ENCODE results near the gene NACAD.

The NACAD gene

DNA sequence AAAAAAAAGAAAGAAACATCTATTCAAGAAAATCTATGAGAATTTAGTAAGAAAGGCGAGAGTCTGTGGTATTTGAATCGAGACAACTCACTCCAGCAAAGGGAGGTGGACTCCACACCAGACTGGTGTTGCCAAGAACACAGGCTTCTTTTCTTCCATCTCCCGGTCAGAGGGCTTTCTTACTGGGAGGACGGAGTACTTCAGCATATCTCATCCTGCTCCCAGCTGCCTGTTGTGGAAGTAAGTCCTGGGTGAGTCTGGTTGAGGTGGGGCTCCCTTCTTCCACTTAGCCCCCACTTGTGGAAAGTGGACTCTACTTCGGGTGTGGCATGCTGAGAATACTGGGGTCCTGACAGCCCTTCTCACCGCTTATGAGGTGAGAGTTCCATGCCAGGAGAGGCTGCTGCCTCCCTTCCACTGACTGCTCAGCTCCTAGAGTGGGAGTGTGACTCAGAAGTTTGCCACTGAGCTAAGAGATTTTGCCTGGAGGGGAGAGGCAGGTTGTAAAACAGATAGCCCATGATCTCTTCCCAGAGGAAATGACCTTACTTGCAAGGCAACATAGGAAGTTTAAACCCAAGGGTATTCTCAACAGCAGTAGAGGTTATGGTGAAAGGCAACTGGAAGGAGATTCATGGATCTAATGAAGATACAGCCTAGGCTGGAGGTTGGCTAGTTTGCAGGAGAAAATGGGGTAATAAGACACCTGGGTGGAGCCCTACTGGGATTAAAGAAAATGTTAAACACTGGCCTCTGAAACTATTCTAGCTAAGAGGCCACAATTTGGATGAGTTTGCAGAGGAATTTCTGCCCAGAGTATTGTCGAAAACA lies 3.5 kb upstream of the NACAD start:
- DNase-seq, result no peak

DNA sequence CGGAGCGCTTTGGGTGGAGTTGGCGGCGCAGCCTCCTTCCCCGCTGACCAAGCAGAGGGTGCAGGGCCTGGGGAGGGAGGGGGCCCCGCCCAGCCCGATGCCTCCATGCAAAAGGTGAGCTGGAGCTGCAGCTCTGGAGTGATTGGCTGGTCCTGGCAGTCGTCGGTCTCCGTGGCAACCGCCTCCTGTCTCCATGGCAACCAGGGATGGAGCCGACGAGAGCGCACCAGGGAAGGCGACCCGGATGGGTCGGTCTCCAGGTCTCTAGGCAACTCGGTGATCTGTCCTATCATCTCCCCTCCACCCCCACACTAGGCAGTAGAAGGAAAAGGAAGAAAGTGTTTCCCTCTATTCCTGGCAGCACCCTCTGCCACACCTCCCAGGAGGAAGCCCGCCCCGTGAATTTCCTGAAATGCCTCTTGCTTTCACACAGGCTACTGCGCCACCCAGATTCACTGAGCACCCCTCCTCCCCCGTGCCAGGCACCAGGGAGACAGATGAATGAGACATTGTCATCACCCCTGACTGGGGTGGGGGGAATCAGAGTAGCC lies 647 bp upstream of the NACAD start:
- peak; percentile 9 to 16 for DNase-seq

DNA sequence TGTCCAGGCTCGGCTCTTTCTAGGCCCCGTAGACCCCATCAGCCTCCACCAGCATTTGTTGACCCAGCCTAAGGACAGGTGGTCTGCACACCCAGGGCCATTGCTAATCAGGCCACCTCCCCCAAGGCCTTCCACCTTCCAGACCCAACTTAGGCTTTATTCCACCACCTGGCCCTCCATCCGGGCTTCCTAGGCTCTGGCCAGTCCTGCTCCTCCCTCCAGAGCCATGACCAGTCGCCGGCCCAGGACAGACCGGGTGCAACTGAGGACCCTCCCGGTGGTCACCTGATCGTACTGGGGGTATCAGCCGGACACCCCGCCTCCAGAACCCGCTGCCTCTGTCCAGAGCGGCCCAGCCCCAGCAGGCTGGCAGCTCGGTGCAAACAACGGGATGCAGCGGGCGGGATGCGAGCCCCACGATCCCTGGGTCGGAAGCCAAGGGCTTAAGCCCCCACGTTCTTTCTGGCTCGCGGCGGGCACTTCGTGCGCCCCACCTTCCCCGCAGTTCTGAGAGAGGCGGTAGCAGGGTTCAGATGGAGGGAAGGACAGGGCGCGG lies 545 bp downstream of the NACAD start:
- no peak for DNase-seq

DNA sequence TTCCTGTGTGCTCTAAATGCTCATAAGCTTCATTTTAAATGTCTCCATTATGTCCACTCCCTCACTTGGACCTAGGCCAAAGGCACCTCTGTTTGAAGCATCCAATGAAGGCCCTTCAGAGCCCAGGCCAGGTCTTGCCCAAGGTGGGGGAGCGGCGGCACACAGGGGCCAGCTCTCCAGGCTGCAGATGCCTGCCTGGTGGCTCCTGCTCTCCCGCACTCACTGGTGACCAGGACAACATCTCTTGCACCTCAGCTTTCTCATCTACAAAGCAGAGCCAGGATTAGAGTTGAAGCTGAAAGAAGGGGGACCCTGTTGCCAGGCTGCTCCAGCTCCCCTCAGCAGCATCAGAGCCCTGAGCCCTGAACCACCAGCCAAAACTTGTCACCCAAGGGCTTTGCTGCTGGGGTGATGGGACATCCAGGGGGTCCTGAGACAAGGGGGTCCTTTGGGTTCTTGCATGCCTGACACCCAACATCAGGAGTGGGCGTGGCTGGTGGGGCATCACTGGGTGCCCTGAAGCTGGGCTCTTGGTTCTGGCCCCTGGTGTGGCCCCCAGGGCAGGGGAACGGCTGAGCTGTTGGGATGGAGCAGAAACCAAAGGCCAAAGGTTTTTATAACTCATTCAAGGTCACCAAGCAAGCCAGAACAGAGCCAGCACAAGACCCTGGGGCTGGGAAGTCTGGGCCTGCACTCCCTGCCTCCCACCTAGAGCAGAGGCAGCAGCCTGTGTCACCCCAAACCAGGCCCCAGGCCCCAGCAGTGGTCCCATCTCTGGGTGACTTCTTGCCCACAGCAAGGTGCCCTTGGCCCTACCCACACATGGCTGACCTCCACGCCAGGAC lies 1.2 kb downstream of the NACAD start:
- DNase-seq, result no peak

DNA sequence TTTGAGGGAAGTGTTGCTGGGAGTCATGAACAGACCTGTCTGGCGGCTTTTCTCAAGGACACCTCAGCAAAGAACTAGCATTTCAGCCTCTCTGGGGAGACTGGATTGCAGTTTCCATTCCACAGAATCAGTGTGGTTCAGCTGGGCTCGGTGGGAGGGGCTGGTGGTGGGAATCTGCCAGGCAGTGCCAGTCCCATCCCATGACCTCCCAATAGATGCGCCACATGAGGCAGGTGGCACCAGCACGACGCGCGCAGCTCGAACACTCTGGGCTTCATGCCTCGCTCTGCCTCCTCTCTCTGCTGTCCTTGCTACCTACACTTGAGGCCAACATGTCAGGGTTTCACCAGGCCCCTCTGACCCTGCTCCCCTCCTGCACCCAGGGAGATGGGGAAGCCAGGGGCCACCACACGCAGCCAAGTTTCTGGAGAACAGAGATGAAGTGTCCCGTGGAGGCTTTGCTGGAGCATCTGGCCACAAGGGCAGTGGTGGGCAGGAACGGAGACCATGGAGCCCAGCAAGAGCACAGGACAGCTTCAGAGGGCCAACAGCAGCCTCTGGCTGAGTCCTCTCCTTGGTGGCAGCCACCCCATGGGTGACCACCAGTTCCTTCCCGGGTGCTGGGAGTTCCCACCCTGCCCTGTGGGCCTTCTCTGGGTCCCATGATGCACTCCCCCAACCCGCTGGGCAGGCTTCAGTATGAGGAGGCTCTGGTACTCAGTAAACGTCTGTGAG lies 2.3 kb downstream of the NACAD start:
- DNase-seq, result no peak

DNA sequence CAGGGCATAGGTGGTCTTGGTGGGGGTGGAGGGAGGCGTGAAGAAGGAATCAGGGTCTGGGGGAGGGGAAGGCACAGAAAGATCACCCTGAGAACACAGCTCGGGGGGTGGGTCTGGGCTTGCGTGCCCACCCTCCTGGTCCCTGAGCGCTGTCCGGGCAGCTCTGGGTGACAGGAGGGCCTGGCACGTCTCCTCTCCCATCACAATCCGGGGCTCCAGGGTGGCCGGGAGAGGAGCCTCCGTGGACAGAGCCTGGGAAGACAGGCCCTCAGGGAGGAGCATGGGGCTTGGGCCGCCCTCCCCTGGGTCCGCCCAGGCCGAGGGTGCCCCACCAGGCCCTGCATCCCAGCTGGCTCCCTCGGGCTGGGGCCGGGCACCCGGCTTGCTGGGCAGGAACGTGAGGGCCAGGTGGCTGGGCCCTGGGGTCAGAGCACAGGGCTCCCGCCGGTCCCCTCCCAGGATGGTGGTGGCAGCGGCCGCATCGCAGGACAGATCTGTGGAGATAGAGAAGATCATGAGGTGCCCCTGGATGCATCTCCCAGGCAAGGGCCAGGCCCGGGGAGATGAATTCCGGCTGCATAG lies 3.1 kb downstream of the NACAD start:
- no peak for DNase-seq

DNA sequence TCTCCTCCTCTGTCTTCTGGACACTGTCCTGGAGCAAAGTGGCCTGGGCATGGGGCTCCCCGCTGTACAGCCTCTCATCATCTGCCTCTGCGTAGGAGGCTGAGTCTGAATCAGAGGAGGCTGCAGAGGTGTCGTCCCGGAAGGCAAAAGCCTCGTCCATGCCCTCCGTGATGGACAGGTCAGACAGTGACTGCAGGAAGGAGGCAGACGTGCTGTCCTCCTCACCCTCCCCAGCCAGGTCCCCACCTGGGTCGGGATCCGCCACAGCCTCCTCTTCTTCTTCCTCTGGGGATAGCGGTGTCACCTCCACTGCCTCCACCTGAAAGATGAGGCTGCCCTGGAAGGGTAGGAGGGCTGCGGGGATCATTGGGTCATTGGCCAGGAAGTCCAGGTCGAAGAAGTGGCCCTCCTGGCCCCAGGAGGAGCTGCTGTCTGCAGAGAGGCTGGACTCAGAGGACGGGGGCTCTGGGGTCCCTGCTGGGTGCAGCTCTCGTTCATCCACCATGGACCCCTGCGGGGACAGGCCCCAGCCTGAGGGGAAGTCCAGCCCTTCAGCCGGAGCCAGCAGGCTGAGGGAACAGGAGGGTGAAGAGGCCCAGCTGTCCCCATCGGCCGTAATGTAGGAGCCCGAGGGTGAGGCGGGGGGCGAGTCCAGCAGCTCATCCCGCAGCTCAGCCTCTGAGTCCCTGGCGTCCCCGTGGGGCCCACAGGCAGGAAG lies 3.7 kb downstream of the NACAD start:
- DNase-seq, result no peak

DNA sequence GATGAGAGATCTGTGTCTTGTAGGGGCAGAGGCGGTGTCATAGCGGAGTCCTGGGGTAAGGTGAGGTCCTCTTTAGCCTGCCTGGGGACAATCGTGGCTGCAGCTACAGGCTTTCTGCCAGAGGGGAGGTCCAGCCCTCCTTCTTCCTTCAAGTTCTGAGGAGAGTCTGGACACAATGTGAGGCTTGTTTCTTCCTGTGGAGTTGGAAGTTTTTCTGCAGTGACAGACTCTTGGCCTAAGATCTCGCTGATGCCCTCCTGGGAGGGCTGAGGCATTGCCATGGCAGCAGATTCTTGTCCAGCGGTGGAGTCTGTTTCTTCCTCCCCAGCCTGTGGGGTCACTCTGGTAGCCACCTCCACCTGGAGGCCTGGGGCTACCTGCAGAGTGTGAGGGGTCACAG lies 4.4 kb downstream of the NACAD start:
- DNase-seq, result no peak

DNA sequence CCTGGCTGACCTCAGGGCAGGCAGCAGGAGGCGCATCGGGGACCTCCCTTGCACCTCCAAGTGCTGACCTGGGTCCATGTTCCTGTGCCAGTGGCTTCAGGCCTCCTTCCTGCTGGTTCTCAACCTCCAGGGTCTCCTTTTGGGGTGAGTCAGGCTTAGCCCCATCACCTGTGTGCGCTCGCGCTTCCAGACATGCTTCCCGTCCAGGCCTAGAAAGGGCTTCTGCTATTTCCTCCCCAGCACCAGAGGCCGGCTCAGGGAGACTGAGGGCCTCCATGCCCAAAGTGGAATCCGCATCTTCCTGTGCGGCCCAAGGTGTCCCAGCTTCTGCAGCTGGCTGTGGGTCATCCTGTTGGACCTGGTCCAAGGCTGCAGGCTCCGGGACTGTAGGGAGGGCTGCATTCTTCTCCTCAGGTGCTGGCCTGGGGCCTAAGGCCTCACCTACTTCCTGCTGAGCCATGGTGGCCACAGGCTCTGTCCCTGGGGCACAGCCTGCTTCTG lies 5.9 kb downstream of the NACAD start:
- no peak for DNase-seq

DNA sequence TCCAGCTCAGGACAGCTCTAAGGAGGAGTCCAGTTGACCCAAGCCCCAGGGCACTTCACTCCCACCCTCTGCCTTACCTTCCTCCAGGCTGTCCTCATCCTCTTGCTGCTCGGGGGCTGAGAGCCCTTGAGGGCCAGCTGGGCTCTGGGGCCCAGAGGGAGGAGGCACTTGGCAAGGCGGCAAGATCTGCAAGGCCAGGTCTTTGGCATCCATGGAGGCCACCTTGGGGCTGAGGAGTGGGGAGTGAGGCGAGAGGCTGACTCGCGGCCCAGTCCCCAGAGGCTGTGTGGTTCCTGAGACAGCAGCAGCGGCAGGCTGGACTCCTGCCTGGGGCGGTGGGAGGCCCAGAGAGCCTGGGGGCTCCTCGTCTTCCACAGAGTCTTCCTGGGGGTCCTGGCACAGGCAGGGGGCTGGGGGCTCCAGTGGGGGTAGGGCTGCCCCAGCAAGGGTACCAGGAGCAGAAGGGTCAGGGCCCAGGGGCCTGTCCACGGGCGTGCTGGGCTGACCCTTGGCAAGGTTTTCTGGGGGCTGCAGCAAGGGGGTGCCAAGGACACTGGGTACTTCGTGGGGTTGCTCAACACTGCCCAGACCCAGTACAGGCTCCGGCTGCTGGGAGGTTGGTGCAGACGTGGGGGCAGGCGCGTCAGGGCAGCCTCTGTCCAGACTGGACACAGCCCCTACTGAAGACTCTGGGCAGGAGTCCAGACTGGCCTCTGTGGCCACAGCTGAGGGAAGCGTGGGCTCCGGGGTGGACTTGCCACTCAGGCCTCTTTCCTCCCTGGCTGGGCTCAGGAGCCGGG lies 6.5 kb downstream of the NACAD start:
- DNase-seq, result no peak

DNA sequence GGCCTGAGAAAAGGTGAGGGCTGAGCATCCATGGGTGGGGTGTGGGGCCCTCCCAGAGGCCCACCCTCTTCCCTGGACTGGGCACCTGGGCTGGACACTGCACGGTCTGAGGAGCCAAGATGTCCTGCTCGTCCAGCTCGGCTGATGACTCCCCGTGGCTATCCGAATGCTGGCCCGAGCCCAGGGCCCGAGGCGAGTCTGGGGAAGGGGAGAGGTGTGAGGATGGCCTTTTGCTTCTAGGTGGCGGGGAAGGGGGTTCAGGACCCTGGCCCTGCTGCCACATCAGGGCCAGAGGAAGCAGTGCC lies 7.1 kb downstream of the NACAD start:
- no peak for DNase-seq

DNA sequence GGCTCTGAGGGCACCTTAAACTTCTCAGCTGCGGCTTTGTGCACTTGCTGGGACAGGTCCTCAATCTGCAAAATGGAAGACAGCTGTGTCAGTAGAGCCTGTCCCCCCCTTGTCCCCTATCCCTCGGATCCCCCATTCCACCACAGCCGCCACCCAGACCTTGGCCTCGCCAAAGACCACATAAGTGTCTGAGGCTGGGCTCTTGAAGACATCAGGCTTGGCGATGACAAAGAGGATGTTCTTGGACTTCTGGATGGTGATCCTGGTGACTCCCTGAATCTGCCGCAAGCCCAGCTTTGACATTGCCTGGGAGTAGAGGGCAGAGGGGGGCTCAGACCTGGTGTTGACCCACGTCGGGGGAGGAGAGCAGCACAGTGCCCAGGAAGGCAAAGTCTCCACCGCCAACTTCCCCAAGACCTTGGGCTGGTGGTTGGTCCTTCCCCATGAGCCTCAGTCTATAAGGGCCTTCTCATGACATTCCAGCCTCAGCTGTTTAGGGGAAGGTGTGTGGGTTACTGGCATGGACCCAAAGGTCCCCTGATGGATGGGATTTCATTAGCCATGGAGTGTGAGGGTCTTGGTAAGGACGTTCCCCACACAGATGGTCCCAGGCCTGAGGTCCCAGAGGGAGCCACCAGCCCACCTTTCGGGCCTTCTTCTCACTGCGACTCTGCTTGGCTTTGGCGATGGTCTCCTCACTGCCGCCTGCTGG lies 7.7 kb downstream of the NACAD start:
- DNase-seq, result no peak

DNA sequence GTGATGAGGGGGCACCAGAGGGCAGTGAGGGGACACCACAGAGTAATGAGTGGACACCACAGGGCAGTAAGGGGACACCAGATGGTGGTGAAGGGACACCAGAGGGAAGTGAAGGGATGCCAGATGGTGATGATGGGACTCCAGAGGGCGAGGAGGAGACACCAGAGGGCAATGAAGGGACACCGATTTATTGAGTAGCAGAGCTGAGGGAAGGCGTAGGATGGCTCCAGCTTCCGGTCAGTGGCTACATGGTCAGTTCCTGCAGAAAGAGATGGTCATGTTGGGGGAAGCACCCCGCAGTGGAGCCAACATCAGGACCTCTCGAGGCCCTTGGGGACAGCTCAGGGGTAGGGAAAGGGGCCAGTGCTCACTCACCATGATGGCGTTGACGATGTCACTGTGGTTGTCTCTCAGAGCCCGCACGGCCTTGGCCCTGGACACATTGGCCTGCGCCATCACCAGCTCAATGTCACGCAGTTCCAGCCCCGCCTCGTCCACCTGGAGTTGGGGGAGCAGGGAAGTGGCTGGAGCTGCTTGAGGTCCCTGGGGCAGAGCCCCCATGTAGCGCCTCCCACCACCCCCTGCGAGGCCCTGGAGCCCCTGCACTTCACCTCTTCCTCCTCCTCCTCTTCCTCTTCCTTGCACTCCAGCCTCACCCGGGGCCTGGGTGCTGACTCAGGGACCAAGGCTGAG lies 8.4 kb downstream of the NACAD start:
- no peak for DNase-seq

DNA sequence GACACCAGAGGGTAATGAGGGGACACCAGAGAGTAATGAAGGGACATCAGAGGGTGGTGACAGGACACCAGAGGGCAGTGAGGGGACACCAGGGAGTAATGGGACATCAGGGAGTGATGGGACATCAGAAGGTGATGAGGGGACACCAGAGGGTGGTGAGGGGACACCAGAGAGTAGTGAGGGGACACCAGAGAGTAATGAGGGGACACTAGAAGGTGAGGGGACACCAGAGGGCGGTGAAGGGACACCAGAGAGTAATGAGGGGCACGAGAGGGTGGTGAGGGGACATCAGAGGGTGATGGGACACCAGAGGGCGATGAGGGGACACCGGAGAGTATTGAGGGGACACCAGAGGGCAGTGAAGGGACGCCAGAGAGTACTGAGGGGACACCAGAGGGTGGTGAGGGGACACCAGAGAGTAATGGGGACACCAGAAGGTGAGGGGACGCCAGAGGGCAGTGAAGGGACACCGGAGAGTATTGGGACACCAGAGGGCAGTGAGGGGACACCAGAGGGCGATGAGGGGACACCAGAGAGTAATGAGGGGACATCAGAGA lies 10.6 kb downstream of the NACAD start:
- no peak for DNase-seq

DNA sequence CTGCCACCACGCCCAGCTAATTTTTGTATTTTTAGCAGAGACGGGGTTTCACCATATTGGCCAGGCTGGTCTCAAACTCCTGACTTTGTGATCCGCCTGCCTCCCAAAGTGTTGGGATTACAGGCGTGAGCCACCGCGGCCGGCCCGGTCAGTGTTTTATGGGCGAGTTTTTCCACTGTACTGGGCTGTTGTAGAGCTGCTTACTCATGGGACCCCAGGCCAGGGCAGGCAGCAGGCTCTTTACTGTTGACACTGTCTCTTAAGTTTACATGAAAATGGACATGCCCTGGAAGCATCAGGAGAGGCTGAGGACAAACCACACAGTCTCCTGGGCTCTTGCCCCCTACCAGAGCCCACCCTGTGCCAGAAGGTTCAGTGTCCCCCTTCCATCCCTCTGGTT lies 11.2 kb downstream of the NACAD start:
- no peak for DNase-seq

DNA sequence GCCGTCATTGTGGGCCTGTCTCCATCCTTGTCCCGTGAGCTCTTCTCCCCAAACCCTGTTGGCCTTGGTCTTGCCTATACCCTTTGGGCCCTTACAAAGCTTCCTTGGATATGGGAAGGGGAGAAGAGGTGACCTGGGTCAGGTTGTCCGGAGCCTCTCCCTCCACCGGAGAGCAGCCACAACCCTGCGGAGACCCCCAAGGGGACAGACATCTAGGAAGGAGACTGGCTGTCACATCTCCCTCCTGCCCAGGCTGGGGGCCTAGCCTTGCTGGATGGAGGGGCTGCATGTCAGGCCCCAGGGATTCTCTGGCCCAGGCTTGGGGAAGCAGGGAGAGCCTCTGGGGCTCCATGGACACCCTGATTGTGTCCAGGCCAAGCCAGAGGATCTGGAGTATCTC lies 11.8 kb downstream of the NACAD start:
- no peak for DNase-seq

DNA sequence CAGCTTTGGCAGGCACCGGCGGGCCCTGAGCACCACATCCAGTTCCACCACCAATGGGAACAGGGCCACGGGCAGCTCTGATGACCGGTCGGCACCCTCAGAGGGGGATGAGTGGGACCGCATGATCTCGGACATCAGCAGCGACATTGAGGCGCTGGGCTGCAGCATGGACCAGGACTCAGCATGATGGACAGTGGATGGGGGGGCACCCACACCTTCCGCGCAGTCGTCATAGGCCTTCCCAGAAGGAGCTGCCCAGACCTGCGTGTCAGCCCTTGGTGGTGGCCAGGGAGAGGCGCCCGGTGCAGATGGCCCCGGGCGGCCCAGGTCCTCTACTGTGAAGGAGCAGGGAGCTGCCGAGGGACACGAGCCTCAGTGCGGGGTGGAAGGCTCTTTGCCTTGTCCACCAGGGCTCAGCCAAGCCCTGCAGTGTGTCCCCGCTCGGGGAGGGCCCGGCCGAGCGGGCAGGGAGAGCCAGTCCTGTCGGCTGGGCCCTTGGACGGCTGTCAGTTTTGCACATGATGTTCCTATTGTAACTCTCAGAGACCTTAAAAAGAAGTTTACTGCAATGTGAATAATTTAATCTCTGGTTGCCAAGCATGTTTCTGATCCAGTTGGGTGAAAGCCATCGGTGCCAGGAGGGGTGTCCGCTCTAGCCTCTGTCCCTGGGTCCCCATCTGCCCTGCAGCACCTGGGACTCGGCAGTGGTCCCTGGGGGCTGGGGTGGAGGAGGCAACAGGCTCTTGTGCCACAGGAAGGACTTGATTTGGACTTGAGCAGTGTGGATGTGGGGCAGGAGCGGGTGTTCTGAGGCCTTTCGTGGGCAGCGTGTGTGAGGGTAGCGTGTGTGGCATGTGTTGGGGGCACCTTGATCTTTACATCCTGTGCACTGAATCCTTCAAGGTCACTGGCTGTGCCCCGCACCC lies 12.6 kb downstream of the NACAD start:
- no peak for DNase-seq

DNA sequence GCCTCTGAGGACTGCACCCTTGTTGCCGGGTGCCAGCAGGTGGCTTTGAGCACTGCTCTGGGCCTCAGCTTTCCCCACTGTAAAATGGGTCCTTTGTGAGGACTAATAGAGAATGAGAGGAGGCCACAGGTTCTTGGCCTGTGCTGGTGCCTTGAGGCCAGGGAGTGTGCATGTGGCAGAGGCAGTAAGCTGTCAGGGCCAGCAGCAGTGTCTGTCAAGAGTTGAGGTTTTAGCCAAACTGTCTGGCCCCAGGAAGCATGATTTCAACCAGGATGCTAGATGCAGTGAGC lies 13.5 kb downstream of the NACAD start:
- DNase-seq, result no peak

Measured in inflammatory macrophage (primary cell).